ENCODE data around the gene ZBTB32.

- TF ChIP-seq, protein P1, sequence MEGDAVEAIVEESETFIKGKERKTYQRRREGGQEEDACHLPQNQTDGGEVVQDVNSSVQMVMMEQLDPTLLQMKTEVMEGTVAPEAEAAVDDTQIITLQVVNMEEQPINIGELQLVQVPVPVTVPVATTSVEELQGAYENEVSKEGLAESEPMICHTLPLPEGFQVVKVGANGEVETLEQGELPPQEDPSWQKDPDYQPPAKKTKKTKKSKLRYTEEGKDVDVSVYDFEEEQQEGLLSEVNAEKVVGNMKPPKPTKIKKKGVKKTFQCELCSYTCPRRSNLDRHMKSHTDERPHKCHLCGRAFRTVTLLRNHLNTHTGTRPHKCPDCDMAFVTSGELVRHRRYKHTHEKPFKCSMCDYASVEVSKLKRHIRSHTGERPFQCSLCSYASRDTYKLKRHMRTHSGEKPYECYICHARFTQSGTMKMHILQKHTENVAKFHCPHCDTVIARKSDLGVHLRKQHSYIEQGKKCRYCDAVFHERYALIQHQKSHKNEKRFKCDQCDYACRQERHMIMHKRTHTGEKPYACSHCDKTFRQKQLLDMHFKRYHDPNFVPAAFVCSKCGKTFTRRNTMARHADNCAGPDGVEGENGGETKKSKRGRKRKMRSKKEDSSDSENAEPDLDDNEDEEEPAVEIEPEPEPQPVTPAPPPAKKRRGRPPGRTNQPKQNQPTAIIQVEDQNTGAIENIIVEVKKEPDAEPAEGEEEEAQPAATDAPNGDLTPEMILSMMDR (IDR thresholded peaks at IDR 0.05) = no peak
- TF ChIP-seq POLR2A (IDR thresholded peaks at IDR 0.05) (no peak), POLR2AphosphoS5 (IDR thresholded peaks at IDR 0.05) (peak in 2 of 4 donors; percentile 37 to 42)
Measured at GRCh38 chr19:35717665-35718344, 13.4 kb downstream of the ZBTB32 start, which contains the start of gene KMT2B.
